MM.1S (cell line): Measurements from ENCODE around the gene TSPAN9.

Experiments used
- EZH2phosphoT487 ChIP-seq: fragments of 300-600 bp; sonication (generic); IDR thresholded peaks from 2 replicates; pipeline ENCODE4 v1.6.1; 2018; ENCODE audit warnings: antibody characterized with exemption, low read length
- TF ChIP-seq, protein P1 (sequence below): fragments of 300-600 bp; sonication (generic); IDR thresholded peaks from 2 replicates; pipeline ENCODE4 v1.5.1; 2016; ENCODE audit warnings: antibody characterized with exemption, low read length, mixed read lengths

DNA sequence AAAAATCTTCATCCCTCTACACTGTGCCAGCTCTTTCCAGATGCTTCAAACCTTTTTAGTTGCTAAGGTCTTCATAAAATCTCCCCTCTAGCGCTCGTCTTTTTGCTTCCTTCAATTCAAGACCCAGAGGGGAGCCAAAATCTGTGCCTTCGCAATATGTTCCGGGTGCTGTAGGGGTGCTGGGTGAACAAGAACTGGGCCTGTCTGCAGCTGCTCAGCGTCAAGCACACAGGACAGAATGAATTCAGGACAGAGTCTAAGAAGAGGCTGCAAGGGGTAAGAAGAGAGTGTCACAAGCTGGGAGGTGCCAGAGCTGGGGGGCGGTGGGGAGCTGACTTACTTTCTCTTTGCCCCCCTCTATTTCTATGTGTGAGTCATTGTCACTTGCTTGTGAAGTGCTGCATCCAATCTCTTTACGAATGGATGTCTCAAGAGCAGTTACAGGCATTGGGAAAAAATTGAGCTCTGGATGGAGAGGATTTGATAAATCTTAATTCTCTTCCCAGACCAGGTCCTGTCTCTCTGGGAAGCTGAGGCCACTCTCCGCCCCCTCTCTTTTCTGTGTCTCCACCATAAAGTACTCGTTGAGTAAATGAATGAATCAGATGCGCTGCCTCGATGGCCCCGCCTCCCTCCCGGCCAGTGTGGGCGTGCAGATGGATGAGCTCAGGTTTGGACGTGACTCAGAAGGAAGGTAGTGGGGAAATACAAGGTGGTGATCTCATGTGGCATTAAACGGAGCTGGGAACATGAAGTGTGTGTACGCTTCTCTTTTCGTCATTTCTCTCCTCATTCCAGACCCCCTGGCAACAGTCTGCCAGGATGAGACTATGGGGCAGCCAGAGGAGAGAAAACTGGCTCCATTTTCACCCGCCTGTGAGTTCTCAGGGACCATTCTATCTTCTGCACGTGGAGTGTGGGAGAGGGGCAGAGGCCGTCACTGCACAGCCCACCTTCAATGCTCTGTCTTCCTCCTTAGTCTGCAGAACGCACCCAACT, 91.3 kb downstream of the TSPAN9 start:
- TF ChIP-seq, protein P1, sequence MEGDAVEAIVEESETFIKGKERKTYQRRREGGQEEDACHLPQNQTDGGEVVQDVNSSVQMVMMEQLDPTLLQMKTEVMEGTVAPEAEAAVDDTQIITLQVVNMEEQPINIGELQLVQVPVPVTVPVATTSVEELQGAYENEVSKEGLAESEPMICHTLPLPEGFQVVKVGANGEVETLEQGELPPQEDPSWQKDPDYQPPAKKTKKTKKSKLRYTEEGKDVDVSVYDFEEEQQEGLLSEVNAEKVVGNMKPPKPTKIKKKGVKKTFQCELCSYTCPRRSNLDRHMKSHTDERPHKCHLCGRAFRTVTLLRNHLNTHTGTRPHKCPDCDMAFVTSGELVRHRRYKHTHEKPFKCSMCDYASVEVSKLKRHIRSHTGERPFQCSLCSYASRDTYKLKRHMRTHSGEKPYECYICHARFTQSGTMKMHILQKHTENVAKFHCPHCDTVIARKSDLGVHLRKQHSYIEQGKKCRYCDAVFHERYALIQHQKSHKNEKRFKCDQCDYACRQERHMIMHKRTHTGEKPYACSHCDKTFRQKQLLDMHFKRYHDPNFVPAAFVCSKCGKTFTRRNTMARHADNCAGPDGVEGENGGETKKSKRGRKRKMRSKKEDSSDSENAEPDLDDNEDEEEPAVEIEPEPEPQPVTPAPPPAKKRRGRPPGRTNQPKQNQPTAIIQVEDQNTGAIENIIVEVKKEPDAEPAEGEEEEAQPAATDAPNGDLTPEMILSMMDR, result no peak
- no peak for TF ChIP-seq EZH2phosphoT487
